Measurements from ENCODE around the gene LILRB5. TPM values are rescaled to one million over a fixed set of nuclear protein-coding genes. Genes with fewer than 3 reads are reported as not detected.

The LILRB5 gene
- total RNA-seq, 2 donors from 2014 or later, result not detected

Other genes starting within 250 kb of the LILRB5 start
- gene VSTM1, start 193.4 kb downstream of the LILRB5 start, total RNA-seq, result not detected
- not detected for gene TARM1, start 175.9 kb downstream of the LILRB5 start, total RNA-seq
- gene OSCAR, start 156.5 kb downstream of the LILRB5 start, total RNA-seq, result 1 to 10 TPM in 1 of 2 donors, under 1 TPM in 1; 0.86 to 1.1 TPM
- 10 to 100 TPM; 70.7 to 78.5 TPM for gene NDUFA3, start 154.4 kb downstream of the LILRB5 start, total RNA-seq
- gene TFPT, start 141.6 kb downstream of the LILRB5 start, total RNA-seq, result 10 to 100 TPM; 48.3 to 51.7 TPM
- gene PRPF31, start 141.5 kb downstream of the LILRB5 start, total RNA-seq, result 100 to 1,000 TPM in 1 of 2 donors, 10 to 100 TPM in 1; 89.5 to 110 TPM
- 10 to 100 TPM; 59.8 to 73.8 TPM for gene CNOT3, start 119.5 kb downstream of the LILRB5 start, total RNA-seq
- 1 to 10 TPM; 5.0 to 7.5 TPM for gene LENG1, start 97.6 kb downstream of the LILRB5 start, total RNA-seq
- gene TMC4, start 84.1 kb downstream of the LILRB5 start, total RNA-seq, result 1 to 10 TPM in 1 of 2 donors, not detected in 1; 1.2 TPM
- gene MBOAT7, start 67.7 kb downstream of the LILRB5 start, total RNA-seq, result 10 to 100 TPM; 24.2 to 56.5 TPM
- gene TSEN34, start 66.0 kb downstream of the LILRB5 start, total RNA-seq, result 10 to 100 TPM; 15.5 to 26.2 TPM
- 1,000 to 10,000 TPM in 1 of 2 donors, 100 to 1,000 TPM in 1; 774 to 1,402 TPM for gene RPS9, start 56.4 kb downstream of the LILRB5 start, total RNA-seq
- under 1 TPM; 0.43 to 0.47 TPM for gene LILRB3, start 34.3 kb downstream of the LILRB5 start, total RNA-seq
- under 1 TPM in 1 of 2 donors, not detected in 1; 0.47 TPM for gene LILRA6, start 14.5 kb downstream of the LILRB5 start, total RNA-seq
- 1 to 10 TPM in 1 of 2 donors, not detected in 1; 1.5 TPM for gene LILRB2, start 23.8 kb upstream of the LILRB5 start, total RNA-seq
- gene LILRA5, start 55.9 kb upstream of the LILRB5 start, total RNA-seq, result not detected
- gene LILRA4, start 81.9 kb upstream of the LILRB5 start, total RNA-seq, result not detected
- gene LAIR1, start 107.7 kb upstream of the LILRB5 start, total RNA-seq, result 10 to 100 TPM; 40.5 to 60.2 TPM
- under 1 TPM; 0.31 to 0.73 TPM for gene TTYH1, start 158.2 kb upstream of the LILRB5 start, total RNA-seq
- 100 to 1,000 TPM; 205 to 292 TPM for gene LENG8, start 191.9 kb upstream of the LILRB5 start, total RNA-seq
- gene LENG9, start 206.5 kb upstream of the LILRB5 start, total RNA-seq, result 1 to 10 TPM; 6.0 to 9.9 TPM
- gene CDC42EP5, start 216.0 kb upstream of the LILRB5 start, total RNA-seq, result not detected
- 10 to 100 TPM; 18.4 to 48.0 TPM for gene LAIR2, start 245.6 kb upstream of the LILRB5 start, total RNA-seq

Data from natural killer cell treated with Interleukin-12 subunit alpha and Interleukin-12 subunit beta and Interleukin-15 and Interleukin-18, amount 100 ng/mL, for 72 hours (primary cell).